HuH-7.5 (cell line): Measurements from ENCODE around the gene HAUS8.
"Not testable (repeated sequence)": the region's sequence is repeated elsewhere in the genome, so short reads cannot be mapped to it uniquely, and the experiment has no call there.

Source experiments
- DNase-seq: peaks from one replicate; pipeline ENCODE4 v3.0.0; 2011; ENCODE audit warnings: low spot score

HAUS8 gene

GRCh38 chr19:17035842-17036424 is 39.3 kb downstream of the HAUS8 start:
- DNase-seq: no peak

DNA sequence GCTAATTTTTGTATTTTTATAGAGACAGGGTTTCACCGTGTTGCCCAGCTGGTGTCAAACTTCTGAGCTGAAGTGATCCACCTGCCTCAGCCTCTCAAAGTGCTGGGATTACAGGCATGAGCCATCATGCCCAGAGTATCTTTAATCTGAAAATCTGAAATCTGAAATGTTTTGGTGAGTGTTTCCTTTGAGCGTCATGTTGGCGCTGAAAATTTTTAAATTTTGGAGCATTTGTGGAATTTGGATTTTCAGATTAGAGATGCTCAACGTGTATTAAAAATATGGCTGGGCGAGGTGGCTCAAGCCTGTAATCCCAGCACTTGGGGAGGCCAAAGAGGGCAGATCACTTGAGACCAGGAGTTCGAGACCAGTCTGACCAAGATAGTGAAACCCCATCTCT is 43.5 kb downstream of the HAUS8 start:
- DNase-seq: no peak

- DNase-seq: no peak
Measured at GRCh38 chr19:17027535-17027975, 47.7 kb downstream of the HAUS8 start.

DNA sequence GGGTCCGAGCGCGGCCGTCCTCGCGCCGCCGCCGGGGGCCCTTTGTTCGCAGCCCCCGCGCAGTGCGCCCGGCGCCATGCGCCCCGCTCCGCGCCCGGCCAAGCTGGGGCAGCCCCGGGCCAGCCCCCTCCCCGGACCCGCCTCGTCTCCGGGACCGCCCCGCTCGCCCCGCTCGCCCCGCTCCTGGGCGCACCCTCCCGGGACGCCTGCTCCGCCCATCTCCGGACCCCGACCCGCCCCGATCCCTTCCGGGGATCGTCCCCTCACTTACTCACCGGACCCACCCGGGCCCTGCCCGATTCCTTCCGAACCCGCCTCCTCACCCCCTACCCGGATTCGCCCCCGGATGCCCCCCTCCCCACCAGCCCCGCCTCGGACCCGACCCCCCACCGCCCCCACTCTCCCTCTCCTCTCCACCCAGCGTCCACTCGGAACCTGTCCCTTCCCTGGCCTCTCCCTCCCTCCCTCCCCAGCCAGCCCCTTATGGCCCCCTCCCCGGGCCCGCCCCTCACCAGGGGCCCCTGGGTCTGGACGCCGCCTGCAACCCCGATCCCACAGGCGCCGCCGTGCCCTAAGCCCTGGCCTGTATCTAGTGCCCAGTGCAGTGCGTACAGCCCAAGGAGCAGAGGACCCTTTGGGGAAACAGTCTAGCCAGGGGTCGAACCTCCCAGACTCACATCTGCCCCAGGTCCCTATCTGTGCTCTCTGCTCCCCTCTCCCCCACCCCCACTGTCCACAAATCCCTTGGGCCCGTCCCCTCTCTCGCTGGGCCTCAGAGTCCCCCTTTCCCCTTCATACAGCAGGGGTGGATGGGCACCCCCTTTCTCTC is 48.3 kb downstream of the HAUS8 start, which contains the start of gene CPAMD8:
Gene CPAMD8, minus strand, starts transcription at position 105 of the 829 bp plus-strand sequence. CDS start 168 bp downstream, outside the sequence.
- DNase-seq: no peak

GRCh38 chr19:17025991-17026658 is 49.1 kb downstream of the HAUS8 start:
- DNase-seq: no peak

- no peak for DNase-seq
Measured at GRCh38 chr19:17025361-17025760, 49.9 kb downstream of the HAUS8 start.

DNA sequence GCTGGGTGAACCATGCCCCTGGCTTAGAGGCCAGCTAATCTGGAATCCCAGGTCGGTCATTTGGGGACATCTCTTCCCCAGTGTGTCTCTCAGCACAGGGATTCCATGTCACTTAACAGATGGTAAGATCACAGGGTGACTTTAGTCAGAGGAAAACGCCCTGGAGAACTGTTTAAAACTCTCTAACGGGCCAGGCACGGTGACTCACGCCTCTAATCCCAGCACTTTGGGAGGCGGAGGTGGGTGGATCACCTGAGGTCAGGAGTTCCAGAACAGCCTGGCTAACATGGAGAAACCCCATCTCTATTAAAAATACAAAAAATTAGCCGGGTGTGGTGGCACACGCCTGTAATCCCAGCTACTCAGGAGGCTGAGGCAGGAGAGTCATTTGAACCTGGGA is 50.3 kb downstream of the HAUS8 start:
- DNase-seq: not testable (repeated sequence)

GRCh38 chr19:17023805-17024204 is 51.4 kb downstream of the HAUS8 start:
- DNase-seq: no peak

GRCh38 chr19:17022738-17023137 is 52.5 kb downstream of the HAUS8 start:
- no peak for DNase-seq

DNA sequence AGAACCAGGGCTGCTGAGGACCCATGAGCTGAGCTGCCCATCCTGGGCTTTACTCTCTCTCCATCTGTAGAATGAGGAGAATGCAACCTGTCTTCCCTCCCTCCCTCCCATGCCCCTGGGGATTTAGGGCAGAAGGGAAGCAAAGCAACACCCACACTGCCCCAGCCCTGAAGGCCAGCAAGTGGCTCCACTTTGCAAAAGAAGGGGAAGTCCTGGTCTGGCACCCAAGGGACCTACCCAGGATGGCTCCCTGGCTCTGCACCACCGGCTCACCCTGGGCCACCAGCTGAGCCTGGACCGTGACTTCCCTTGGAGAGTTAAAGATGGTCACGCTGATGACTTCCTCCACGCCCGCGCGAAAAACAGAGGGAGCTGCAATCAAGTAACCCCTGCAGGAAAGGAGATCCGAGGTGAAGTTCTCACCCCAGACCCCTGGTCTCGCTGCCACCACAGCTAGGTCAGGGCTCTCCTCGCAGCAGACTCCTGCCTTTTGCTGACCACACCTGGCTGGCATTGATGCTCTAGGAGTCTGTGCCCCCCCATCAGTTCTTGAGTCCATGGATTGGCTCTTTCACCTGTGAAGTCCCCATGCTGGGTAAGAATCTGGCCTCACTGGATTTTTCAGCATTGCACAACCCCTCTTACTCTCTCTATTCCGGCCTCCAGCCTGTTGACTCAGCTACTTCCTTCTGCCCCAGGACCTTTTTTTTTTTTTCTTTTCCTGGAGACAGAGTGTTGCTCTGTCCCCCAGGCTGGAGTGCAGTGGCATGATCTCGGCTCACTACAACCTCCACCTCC is 53.3 kb downstream of the HAUS8 start:
- DNase-seq: peak; percentile 45

DNA sequence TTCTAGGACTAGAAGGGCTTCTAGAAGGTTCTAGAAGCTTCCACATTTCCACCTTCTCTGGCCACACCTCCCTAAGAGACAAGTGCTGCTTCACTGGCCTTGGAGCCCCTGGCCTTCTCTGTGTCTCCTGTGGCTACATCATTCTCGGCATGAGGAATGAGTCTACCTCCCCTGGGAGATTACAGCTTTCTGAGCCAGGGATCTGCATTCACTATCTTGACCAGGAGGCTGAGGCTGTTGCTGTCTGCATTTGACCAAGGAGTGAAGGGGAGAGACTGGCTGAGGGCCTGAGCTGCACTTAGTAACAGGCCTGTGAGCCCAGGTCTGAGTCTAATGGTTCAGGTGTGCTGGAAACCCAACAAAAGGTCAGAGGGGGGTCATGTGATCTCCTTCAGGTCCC is 53.9 kb downstream of the HAUS8 start:
- no peak for DNase-seq

- DNase-seq: no peak
Measured at GRCh38 chr19:17020823-17021222, 54.4 kb downstream of the HAUS8 start.

GRCh38 chr19:17020385-17020784 is 54.9 kb downstream of the HAUS8 start:
- no peak for DNase-seq

GRCh38 chr19:17014212-17014861 is 60.9 kb downstream of the HAUS8 start:
- DNase-seq: not testable (repeated sequence)

- DNase-seq: no peak
Measured at GRCh38 chr19:17011485-17011884, 63.8 kb downstream of the HAUS8 start.

DNA sequence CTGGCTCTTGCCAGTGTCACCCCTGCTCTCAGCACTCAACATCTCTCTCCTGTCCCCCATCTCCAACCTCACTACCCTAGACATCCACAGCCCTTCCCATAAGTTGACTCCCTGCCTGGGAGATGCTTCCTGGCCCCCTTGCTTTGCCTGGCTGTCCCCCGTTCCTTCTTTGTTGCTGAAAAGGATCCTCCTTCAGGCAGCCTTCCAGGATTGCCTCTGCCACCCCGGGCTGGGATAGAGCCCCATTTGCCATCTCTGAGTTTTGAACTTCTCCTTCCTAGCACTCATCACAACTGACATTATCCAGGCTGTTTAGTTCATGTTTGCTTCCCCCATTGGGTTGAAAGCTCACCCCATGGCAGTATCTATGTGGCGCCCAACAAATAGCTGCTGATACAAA is 68.7 kb downstream of the HAUS8 start:
- no peak for DNase-seq

DNA sequence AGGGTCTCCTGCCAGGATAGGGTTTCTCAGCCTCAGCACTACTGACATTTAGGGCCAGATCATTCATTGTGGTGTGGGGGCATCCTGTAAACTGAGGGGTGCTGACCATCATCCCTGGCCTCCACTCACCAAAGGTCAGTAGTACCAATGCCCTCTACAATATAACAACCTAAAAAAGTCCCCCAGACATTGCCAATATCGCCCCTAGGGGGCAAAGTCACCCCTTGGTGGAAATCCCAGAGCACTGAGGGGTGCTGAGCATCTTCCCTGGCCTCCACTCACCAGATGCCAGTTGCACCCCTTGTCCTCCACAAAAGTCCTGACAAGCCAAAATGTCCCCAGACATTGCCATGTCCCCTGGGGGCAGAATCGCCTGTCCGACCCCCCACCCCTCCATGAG is 70.3 kb downstream of the HAUS8 start:
- no peak for DNase-seq

DNA sequence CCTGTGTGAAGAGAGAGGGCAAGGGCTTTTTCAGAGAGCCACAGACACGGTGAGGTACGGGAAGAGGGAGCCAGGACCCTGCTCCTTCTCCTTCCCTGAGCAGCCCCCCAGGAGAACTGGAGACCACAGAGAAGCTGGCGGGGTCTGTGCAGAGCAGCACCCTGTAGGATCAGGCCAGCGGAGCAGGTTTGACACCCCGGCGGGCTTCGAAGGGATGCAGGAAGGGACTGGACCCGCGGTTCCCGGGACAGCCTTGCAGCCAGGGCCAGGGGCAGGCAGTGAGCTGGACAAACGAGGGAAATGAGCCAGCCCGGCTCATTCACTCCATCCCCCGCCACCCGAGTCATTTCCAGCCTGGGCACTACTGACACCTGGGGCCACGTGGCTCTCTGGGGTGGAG is 70.9 kb downstream of the HAUS8 start:
- DNase-seq: no peak

GRCh38 chr19:17002455-17002854 is 72.8 kb downstream of the HAUS8 start:
- DNase-seq: no peak

GRCh38 chr19:17001603-17002183 is 73.6 kb downstream of the HAUS8 start:
- DNase-seq: no peak
